ENCODE data around the gene CCL25.
A peak's percentile ranks its signal among the peaks of the same experiment; 100 is the strongest.

Gene CCL25

GRCh38 chr19:8045872-8046568, 6.5 kb upstream of the CCL25 start:
- DNase-seq (ENCODE audit: low read depth in 2 of 2), result no peak

- DNase-seq (ENCODE audit: low read depth in 2 of 2), result no peak
Observed at GRCh38 chr19:8046569-8047165, 5.9 kb upstream of the CCL25 start.

DNA sequence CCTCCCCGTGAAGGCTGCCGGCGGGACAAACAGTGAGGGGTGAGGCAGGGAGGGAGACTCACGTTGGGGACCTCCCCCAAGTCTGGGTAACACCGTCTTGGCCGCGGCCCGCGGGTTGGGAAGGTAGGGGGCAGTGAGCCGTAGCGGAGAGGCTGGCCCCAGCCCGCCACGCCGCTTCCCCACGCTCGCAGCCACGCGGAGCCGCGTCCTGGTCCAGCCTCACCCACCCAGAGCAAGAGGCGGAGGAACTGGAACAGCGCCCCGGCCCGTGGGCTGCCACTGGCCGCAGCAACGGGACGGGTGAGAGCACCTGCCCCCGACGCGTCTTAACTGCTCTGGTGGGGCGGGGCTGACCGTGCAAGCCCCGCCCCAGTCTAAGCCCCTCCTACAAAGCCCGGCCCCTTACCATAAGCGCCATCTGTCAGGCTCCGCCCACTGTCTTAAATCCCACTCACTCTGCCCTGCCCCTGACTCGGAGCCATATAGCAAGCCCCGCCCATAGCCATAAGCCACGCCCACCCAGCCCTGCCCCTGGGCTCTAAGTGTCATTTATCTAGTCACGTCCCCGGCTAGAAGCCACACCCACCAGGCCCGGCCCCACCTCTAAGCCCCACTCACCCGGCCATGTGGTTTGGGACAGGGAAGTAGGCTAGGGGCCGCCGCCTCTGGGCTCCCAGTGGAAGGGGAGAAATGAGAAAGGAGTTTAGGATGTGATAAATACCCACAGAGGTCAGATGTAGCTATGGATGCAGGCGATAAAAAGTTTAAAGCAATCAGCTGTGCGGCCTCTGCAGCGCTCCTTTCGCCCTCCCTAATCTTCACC, 2.1 kb upstream of the CCL25 start:
- DNase-seq (ENCODE audit: low read depth in 2 of 2), result peak; percentile 81 to 82

DNA sequence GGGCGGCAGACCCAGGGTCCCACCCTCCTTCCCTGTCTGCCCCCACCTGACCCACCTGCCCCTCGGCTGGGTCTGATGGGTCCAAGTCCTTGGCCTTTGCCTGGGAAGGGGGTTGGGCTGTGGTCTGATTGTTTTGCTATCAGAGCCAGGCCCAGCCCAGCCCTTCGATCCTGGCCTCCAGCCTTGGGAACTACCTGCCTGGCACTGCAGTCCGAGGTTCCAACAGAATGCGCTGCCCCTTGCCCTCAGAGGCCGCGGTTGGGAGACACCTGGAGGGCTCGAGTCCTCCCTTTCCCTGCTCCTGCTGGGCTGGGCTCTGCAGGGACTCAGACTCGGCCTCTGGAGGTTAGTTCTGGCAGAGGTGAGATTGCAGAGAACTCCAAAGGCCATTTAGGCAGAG, 1.6 kb downstream of the CCL25 start:
- DNase-seq (ENCODE audit: low read depth in 2 of 2), result no peak

GRCh38 chr19:8056533-8056932, 4.0 kb downstream of the CCL25 start:
- no peak for DNase-seq (ENCODE audit: low read depth in 2 of 2)

- DNase-seq (ENCODE audit: low read depth in 2 of 2), result no peak
Observed at GRCh38 chr19:8057545-8058270, 5.1 kb downstream of the CCL25 start.

- no peak for DNase-seq (ENCODE audit: low read depth in 2 of 2)
Observed at GRCh38 chr19:8064911-8065874, 12.6 kb downstream of the CCL25 start.

GRCh38 chr19:8065875-8066261, 13.3 kb downstream of the CCL25 start:
- DNase-seq (ENCODE audit: low read depth in 2 of 2), result no peak

DNA sequence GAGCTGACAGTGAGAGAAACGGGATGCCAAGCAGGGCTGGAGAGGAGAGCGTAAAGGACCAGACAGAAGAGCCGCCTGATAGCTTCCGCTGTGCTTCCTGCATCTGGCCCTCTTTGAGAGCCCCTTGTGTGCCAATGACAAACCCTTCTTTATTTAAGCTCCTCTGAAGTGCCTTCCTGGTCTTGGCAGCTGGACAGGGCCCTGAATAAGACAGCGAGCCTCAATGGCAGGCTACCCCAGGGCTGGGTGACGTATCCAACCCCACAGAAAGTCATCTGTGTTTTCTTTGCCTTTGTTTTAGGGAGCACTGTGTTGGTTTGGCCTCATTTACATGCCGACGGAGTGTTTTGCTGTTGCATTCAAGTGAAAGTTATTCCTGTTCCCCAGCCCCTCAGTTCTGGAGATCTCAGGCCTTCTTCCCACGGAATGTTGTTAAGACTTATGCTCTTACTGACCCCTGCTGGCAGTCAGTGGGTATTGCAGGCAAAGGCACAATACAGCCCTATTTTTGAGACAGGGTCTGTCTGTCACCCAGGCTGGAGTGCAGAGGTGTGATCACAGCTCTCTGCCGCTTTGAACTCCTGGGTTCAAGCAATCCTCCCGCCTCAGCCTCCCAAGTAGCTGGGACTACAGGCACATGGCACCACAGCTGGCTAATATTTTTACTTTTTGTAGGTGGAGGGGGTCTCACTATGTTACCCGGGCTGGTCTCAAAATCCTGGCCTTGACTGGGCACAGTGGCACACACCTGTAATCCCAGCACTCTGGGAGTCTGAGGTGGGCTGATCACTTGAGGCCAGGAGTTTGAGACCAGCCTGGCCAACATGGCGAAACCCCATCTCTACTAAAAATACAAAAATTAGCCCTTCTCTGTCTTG, 16.8 kb downstream of the CCL25 start:
- no peak for DNase-seq (ENCODE audit: low read depth in 2 of 2)

GRCh38 chr19:8071912-8072311, 19.4 kb downstream of the CCL25 start:
- DNase-seq (ENCODE audit: low read depth in 2 of 2), result no peak

GRCh38 chr19:8074501-8074900, 21.9 kb downstream of the CCL25 start:
- DNase-seq (ENCODE audit: low read depth in 2 of 2), result no peak

DNA sequence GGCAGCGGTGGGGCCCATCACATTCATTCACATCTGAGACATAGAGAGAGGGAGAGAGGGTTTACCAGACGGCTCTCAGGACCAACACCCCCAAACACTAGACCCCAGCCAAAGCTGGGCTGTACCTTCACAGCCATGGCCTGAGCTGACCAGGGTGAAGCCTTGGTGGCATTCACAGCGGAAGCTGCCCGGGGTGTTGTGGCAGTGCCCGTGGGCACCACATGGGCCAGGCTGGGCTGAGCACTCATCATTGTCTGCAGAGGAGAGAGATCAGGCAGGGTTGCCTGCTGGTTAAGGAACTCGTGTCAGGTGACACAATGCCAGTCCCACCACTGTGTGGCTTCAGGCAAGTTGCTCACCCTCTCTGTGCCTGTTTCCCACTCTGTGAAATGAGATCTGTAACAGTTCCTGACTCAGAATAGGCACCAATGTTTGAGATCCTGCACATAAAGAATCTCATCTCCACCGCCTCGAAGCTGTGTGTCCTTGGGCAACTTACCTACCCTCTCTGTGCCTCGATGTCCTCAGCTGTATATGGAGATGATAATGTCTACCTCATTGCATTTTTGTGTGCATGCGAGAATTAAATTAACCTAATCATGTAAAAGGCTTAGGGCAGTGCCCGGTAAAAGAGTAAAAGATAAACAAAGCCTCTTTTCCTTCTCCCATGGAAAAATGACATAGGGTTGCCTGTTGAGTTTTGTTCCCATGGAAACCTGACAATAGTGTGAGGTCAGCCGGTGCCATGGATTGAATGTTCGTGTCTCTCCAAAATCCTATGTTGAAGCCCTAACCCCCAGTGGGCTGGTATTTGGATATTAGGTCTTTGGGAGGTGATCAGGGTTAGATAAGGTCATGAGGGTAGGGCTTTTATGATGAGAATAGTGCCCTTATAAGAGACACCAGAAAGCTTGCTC, 22.9 kb downstream of the CCL25 start:
- DNase-seq (ENCODE audit: low read depth in 2 of 2), result no peak

DNA sequence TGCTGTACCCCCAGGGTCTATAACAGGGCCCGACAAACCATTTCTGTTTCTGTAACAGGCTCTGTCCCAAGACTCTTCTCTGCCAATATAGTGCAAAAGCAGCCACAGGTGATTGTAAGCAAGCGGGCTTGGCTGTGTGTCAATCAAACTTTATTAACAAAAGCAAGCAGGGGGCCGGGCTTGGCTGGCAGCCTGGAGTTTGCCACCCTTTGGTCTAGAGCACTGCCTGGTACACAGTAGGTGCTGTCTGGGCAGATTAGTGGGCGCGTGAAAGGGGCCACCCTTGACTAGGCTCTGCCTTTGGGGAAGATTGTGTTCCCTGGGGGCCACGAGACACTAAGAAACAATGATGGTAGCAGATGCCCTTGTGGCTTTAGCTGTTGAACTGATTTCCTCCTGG, 27.4 kb downstream of the CCL25 start:
- no peak for DNase-seq (ENCODE audit: low read depth in 2 of 2)

- DNase-seq (ENCODE audit: low read depth in 2 of 2), result no peak
Observed at GRCh38 chr19:8080832-8081231, 28.3 kb downstream of the CCL25 start.

- no peak for DNase-seq (ENCODE audit: low read depth in 2 of 2)
Observed at GRCh38 chr19:8081569-8082550, 29.3 kb downstream of the CCL25 start.

- no peak for DNase-seq (ENCODE audit: low read depth in 2 of 2)
Observed at GRCh38 chr19:8083141-8083540, 30.6 kb downstream of the CCL25 start.

DNA sequence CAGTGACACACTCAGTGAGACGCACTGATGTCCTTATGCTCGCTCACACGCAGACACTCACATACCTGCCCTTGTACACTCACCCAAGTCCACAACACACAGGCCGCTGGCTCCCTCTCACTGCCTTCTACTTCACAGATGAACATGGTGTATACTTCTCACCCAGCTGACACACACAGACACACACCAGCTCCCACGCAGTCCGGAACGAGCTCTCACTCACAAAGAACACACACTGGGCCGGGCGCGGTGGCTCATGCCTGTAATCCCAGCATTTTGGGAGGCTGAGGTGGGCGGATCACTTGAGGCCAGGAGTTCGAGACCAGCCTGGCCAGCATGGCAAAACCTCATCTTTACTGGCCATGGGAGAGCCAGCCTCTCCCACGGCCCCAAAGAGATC, 31.6 kb downstream of the CCL25 start:
- no peak for DNase-seq (ENCODE audit: low read depth in 2 of 2)

All from stimulated activated CD8-positive, alpha-beta memory T cell treated with anti-CD3 and anti-CD28 coated beads, Interleukin-7, amount 100 ng/mL, for 4 hours (primary cell).